Neural cell (in vitro differentiated cells): ENCODE measurements around the gene GMEB2. TPM values are rescaled to one million over a fixed set of nuclear protein-coding genes. Genes with fewer than 3 reads are reported as not detected.

Source experiments
- H2AFZ ChIP-seq: fragments of 200-600, 300-800 bp; sonication (generic), shearing (Covaris generic); 2 replicates; pipeline ENCODE4 v1.6.0; 2014; ENCODE audit warnings: low read depth, mild to moderate bottlenecking, antibody characterized with exemption, low read length, moderate library complexity
- H3F3A ChIP-seq: fragments of 200-600 bp; shearing (Covaris generic); 2 replicates; pipeline ENCODE4 v1.6.1; 2016; ENCODE audit warnings: mild to moderate bottlenecking, moderate library complexity, mixed read lengths, antibody characterized with exemption, low read length; ENCODE audit not compliant: insufficient read depth, poor library complexity, severe bottlenecking
- H3K27ac ChIP-seq: fragments of 200-600, 300-800 bp; sonication (generic), shearing (Covaris generic); 2 replicates; pipeline ENCODE4 v1.5.1; 2014; ENCODE audit warnings: mild to moderate bottlenecking, low read length, moderate library complexity
- H3K27me3 ChIP-seq: fragments of 300-800, 200-600 bp; sonication (generic), shearing (Covaris generic); 2 replicates; pipeline ENCODE4 v1.6.0; 2014; ENCODE audit warnings: mild to moderate bottlenecking, low read depth, low read length, moderate library complexity; ENCODE audit not compliant: insufficient read depth
- H3K36me3 ChIP-seq: fragments of 300-800, 200-600 bp; sonication (generic), shearing (Covaris generic); 2 replicates; pipeline ENCODE4 v1.5.1; 2014; ENCODE audit warnings: mild to moderate bottlenecking, antibody characterized with exemption, low read length, moderate library complexity; ENCODE audit not compliant: insufficient read depth
- H3K4me2 ChIP-seq: fragments of 300-800, 200-600 bp; sonication (generic), shearing (Covaris generic); 2 replicates; pipeline ENCODE4 v1.6.0; 2014; ENCODE audit warnings: mild to moderate bottlenecking, low read length
- H3K4me3 ChIP-seq: fragments of 300-800, 200-600 bp; sonication (generic), shearing (Covaris generic); 2 replicates; pipeline ENCODE4 v1.5.1; 2014; ENCODE audit warnings: mild to moderate bottlenecking, low read length, moderate library complexity
- H3K79me2 ChIP-seq: fragments of 200-600 bp; shearing (Covaris generic); replicated peaks from 2 replicates; pipeline ENCODE4 v1.6.0; 2014; ENCODE audit warnings: mild to moderate bottlenecking, low read length, moderate library complexity; ENCODE audit not compliant: insufficient read depth
- H3K9ac ChIP-seq: fragments of 300-800, 200-600 bp; sonication (generic), shearing (Covaris generic); 2 replicates; pipeline ENCODE4 v1.6.1; 2016; ENCODE audit warnings: mild to moderate bottlenecking, low read length, mixed read lengths
- H3K9me2 ChIP-seq: fragments of 200-600 bp; shearing (Covaris generic); 2 replicates; pipeline ENCODE4 v1.6.1; 2016; ENCODE audit warnings: mild to moderate bottlenecking, low read length, mixed read lengths; ENCODE audit not compliant: insufficient read depth
- H3K9me3 ChIP-seq: fragments of 200-600, 300-800 bp; sonication (generic), shearing (Covaris generic); 2 replicates; pipeline ENCODE4 v1.6.1; 2016; ENCODE audit warnings: mild to moderate bottlenecking, mixed run types, low read length, moderate library complexity, mixed read lengths
- H4K20me1 ChIP-seq: fragments of 200-600 bp; shearing (Covaris generic); 2 replicates; pipeline ENCODE4 v1.6.1; 2016; ENCODE audit warnings: mild to moderate bottlenecking, mixed run types; ENCODE audit not compliant: insufficient read depth
- CTCF ChIP-seq: fragments of 450-650 bp; IDR thresholded peaks from 2 replicates; pipeline ENCODE4 v1.5.1; 2014; ENCODE audit warnings: antibody characterized with exemption, mild to moderate bottlenecking, moderate library complexity; ENCODE audit not compliant: poor library complexity, severe bottlenecking
- EP300 ChIP-seq: fragments of 450-650 bp; conservative IDR thresholded peaks from 2 replicates; pipeline ENCODE4 v1.6.1; 2014; ENCODE audit warnings: antibody characterized with exemption, mild to moderate bottlenecking, moderate library complexity; ENCODE audit not compliant: poor library complexity, severe bottlenecking
- EZH2 ChIP-seq: fragments of 200-600, 300-800 bp; shearing (Covaris generic), sonication (generic); IDR thresholded peaks from 2 replicates; pipeline ENCODE4 v1.6.1; 2014; ENCODE audit warnings: antibody characterized with exemption, low read length, borderline replicate concordance, mild to moderate bottlenecking; ENCODE audit not compliant: insufficient read depth, poor library complexity, severe bottlenecking
- MXI1 ChIP-seq: fragments of 450-650 bp; conservative IDR thresholded peaks from 2 replicates; pipeline ENCODE4 v1.6.1; 2014; ENCODE audit warnings: antibody characterized with exemption, mild to moderate bottlenecking; ENCODE audit not compliant: poor library complexity, severe bottlenecking
- POLR2AphosphoS5 ChIP-seq: IDR thresholded peaks from 2 replicates; pipeline ENCODE4 v1.6.1; 2012
- RAD21 ChIP-seq: fragments of 450-650 bp; conservative IDR thresholded peaks from 2 replicates; pipeline ENCODE4 v1.6.1; 2014; ENCODE audit warnings: antibody characterized with exemption, mild to moderate bottlenecking, moderate library complexity
- REST ChIP-seq: IDR thresholded peaks from 2 replicates; pipeline ENCODE4 v1.6.1; 2012; ENCODE audit warnings: borderline replicate concordance
- SMC3 ChIP-seq: fragments of 450-650 bp; conservative IDR thresholded peaks from 2 replicates; pipeline ENCODE4 v1.6.1; 2014; ENCODE audit warnings: antibody characterized with exemption, mild to moderate bottlenecking, moderate library complexity; ENCODE audit not compliant: poor library complexity
- TAF1 ChIP-seq: IDR thresholded peaks from 2 replicates; pipeline ENCODE4 v1.6.1; 2012; ENCODE audit warnings: low read depth
- polyA plus RNA-seq: library from polyadenylated mRNA; depleted of rRNA; stranded (reverse); fragments of >200 nt; gene quantifications from 2 replicates; pipeline ENCODE4 v1.2.3, GENCODE V29; 2014

GMEB2 gene
- polyA plus RNA-seq, 1 donor from 2014 or later = 13.7 TPM

GRCh38 chr20:63551068-63551467 is 75.8 kb downstream of the GMEB2 start:
- H3K36me3 ChIP-seq = no peaks in the 10 kb centered on the region
- no peaks in the 10 kb centered on the region for H4K20me1 ChIP-seq
- no peaks in the 10 kb centered on the region for H3K79me2 ChIP-seq
- no peak overlapping the region for H3K4me3 ChIP-seq
- H3K9me2 ChIP-seq = no peaks in the 10 kb centered on the region
- H3K9me3 ChIP-seq = no peaks in the 10 kb centered on the region
- no peaks in the 10 kb centered on the region for H3K27me3 ChIP-seq
- no peaks in the 10 kb centered on the region for H3F3A ChIP-seq
- no peak overlapping the region for H3K4me2 ChIP-seq
- no peak overlapping the region for H3K27ac ChIP-seq
- H2AFZ ChIP-seq = no peak overlapping the region
- TF ChIP-seq RAD21 (no peak), TAF1 (no peak)
- no peak overlapping the region for H3K9ac ChIP-seq

- H3K27ac ChIP-seq = no peak overlapping the region
- TF ChIP-seq SMC3 = no peak
- TF ChIP-seq RAD21 = no peak
- TF ChIP-seq POLR2AphosphoS5 = no peak
- no peak for TF ChIP-seq EP300
Measured at GRCh38 chr20:63549679-63550282, 77.1 kb downstream of the GMEB2 start.

GRCh38 chr20:63549019-63549418 is 77.9 kb downstream of the GMEB2 start:
- no peaks in the 10 kb centered on the region for H3K36me3 ChIP-seq
- TF ChIP-seq SMC3 = no peak
- no peaks in the 10 kb centered on the region for H3K27me3 ChIP-seq
- no peak overlapping the region for H3K27ac ChIP-seq
- no peaks in the 10 kb centered on the region for H3F3A ChIP-seq
- H3K79me2 ChIP-seq = no peaks in the 10 kb centered on the region
- no peak overlapping the region for H3K9ac ChIP-seq
- H3K9me3 ChIP-seq = no peaks in the 10 kb centered on the region
- no peaks in the 10 kb centered on the region for H3K9me2 ChIP-seq
- H4K20me1 ChIP-seq = no peaks in the 10 kb centered on the region
- H2AFZ ChIP-seq = no peak overlapping the region
- no peak overlapping the region for H3K4me3 ChIP-seq
- no peak overlapping the region for H3K4me2 ChIP-seq

More at GRCh38 chr20:63549679-63550282, 77.1 kb downstream of the GMEB2 start:
- Histone ChIP-seq H3K9me2 (no peaks in the 10 kb centered on the region), H3K27me3 (no peaks in the 10 kb centered on the region), H3K4me2 (no peak overlapping the region), H3K79me2 (no peaks in the 10 kb centered on the region), H3K9ac (no peak overlapping the region), H4K20me1 (no peaks in the 10 kb centered on the region), H3F3A (no peaks in the 10 kb centered on the region), H2AFZ (no peak overlapping the region), H3K9me3 (no peaks in the 10 kb centered on the region), H3K4me3 (no peak overlapping the region), H3K36me3 (no peaks in the 10 kb centered on the region)

GRCh38 chr20:63548542-63548941 is 78.4 kb downstream of the GMEB2 start:
- Histone ChIP-seq H3K9me2 (no peaks in the 10 kb centered on the region), H3K27me3 (no peaks in the 10 kb centered on the region), H3K4me2 (no peak overlapping the region), H3K4me3 (no peak overlapping the region), H3K79me2 (no peaks in the 10 kb centered on the region), H3K9ac (no peak overlapping the region), H3K9me3 (no peaks in the 10 kb centered on the region), H4K20me1 (no peaks in the 10 kb centered on the region), H3K36me3 (no peaks in the 10 kb centered on the region), H3F3A (no peaks in the 10 kb centered on the region), H2AFZ (no peak overlapping the region), H3K27ac (no peak overlapping the region)
- TF ChIP-seq EP300 (no peak), REST (no peak), SMC3 (no peak), MXI1 (no peak), POLR2AphosphoS5 (no peak), RAD21 (no peak), EZH2 (no peak), TAF1 (no peak), CTCF (no peak)
